AG04450 (cell line): ENCODE data around the gene VAPA. TPM values are rescaled to one million over a fixed set of nuclear protein-coding genes. Genes with fewer than 3 reads are reported as not detected.

Experiments used
- CTCF ChIA-PET: fragments of 300-600, 350-600 bp; formaldehyde crosslinking; extraction: SDS; loops from one replicate; lab custom pipeline; 2022; ENCODE audit warnings: antibody characterized with exemption, inconsistent platforms; lab: Charles Lee
- POLR2A ChIA-PET: fragments of 350-600 bp; formaldehyde crosslinking; extraction: SDS; loops from one replicate; lab custom pipeline; 2021; ENCODE audit warnings: antibody characterized with exemption, inconsistent platforms; lab: Yijun Ruan, JAX
- DNase-seq: peaks from one replicate; pipeline ENCODE4 v3.0.0-alpha.2; 2011; ENCODE audit warnings: low read depth, low spot score
- H3K27ac ChIP-seq: one replicate; pipeline ENCODE4 v1.5.1; 2012; ENCODE audit warnings: low read depth, low read length, control low read depth
- H3K27me3 ChIP-seq: one replicate; pipeline ENCODE4 v1.6.0; 2012; ENCODE audit warnings: low read length; ENCODE audit not compliant: control insufficient read depth, insufficient read depth
- H3K4me3 ChIP-seq: 2 replicates; pipeline ENCODE4 v1.5.1; 2011; ENCODE audit warnings: mild to moderate bottlenecking, low read depth, low read length, control low read depth
- H3K9me3 ChIP-seq: 2 replicates; pipeline ENCODE4 v1.5.1; 2012; ENCODE audit warnings: low read length; ENCODE audit not compliant: control insufficient read depth, insufficient read depth
- CTCF ChIP-seq: IDR thresholded peaks from 2 replicates; pipeline ENCODE4 v1.5.1; 2011; ENCODE audit warnings: low read depth, low read length, control low read depth, inconsistent platforms
- polyA plus RNA-seq: library from polyadenylated mRNA; depleted of rRNA; stranded (reverse); fragments of >200 nt; gene quantifications from 2 replicates; pipeline ENCODE4 v1.2.3, GENCODE V29; 2011

VAPA gene
- polyA plus RNA-seq, 1 experiment: 393 TPM

- ChIA-PET CTCF (interaction anchor here (0.6 to 1.1 kb wide), 3 partner anchors 146 to 555 kb away, joined by 3 read pairs; no protein-coding TSS in a partner anchor), POLR2A (interaction anchor here (0.6 kb wide), 1 partner anchor 51 kb away, joined by 7 read pairs; no protein-coding TSS in a partner anchor)
- H3K27ac ChIP-seq: no peak overlapping the region
- H3K4me3 ChIP-seq: no peak overlapping the region
- H3K27me3 ChIP-seq: peaks cover 2% of the 10 kb centered on the region
- TF ChIP-seq CTCF: no peak
- H3K9me3 ChIP-seq: no peaks in the 10 kb centered on the region; the same call in 1 of the 2 replicates
- DNase-seq: no peak
These were observed 52.2 kb downstream of the VAPA start for GRCh38 chr18:9965711-9966624.

GRCh38 chr18:9968081-9968848 lies 54.4 kb downstream of the VAPA start:
- no peak for DNase-seq
- ChIA-PET POLR2A (no interaction called here), CTCF (no interaction called here)
- Histone ChIP-seq H3K27me3 (peaks cover 2% of the 10 kb centered on the region), H3K4me3 (no peak overlapping the region), H3K9me3 (no peaks in the 10 kb centered on the region; the same call in 1 of the 2 replicates), H3K27ac (no peak overlapping the region)
- no peak for TF ChIP-seq CTCF

GRCh38 chr18:9969247-9969646 lies 55.4 kb downstream of the VAPA start:
- no peaks in the 10 kb centered on the region; the same call in 1 of the 2 replicates for H3K9me3 ChIP-seq
- ChIA-PET POLR2A (no interaction called here), CTCF (interaction anchor here (6.4 kb wide), 1 partner anchor 549 kb away, joined by 198 read pairs; no protein-coding TSS in a partner anchor)
- TF ChIP-seq CTCF: no peak
- DNase-seq: no peak
- H3K4me3 ChIP-seq: no peak overlapping the region
- H3K27ac ChIP-seq: no peak overlapping the region
- H3K27me3 ChIP-seq: peaks cover 2% of the 10 kb centered on the region

GRCh38 chr18:9971313-9971920 lies 57.6 kb downstream of the VAPA start:
- DNase-seq: peak; percentile 42
- CTCF ChIA-PET: interaction anchor here (0.6 to 6.4 kb wide), 35 partner anchors 9 to 880 kb away, joined by 3 to 198 read pairs (median 4); partner anchors contain the start of gene NAPG
- no peak overlapping the region for H3K27ac ChIP-seq
- H3K9me3 ChIP-seq: peaks cover 2% of the 10 kb centered on the region
- peak; percentile 75 for TF ChIP-seq CTCF
- peaks cover 2% of the 10 kb centered on the region for H3K27me3 ChIP-seq
- POLR2A ChIA-PET: no interaction called here
- H3K4me3 ChIP-seq: no peak overlapping the region
